EL (cell line): Measurements from ENCODE around the gene KRT4.

Experiments used
- DNase-seq: peaks from one replicate; pipeline ENCODE4 v3.0.0-alpha.2; 2016

The KRT4 gene

DNA sequence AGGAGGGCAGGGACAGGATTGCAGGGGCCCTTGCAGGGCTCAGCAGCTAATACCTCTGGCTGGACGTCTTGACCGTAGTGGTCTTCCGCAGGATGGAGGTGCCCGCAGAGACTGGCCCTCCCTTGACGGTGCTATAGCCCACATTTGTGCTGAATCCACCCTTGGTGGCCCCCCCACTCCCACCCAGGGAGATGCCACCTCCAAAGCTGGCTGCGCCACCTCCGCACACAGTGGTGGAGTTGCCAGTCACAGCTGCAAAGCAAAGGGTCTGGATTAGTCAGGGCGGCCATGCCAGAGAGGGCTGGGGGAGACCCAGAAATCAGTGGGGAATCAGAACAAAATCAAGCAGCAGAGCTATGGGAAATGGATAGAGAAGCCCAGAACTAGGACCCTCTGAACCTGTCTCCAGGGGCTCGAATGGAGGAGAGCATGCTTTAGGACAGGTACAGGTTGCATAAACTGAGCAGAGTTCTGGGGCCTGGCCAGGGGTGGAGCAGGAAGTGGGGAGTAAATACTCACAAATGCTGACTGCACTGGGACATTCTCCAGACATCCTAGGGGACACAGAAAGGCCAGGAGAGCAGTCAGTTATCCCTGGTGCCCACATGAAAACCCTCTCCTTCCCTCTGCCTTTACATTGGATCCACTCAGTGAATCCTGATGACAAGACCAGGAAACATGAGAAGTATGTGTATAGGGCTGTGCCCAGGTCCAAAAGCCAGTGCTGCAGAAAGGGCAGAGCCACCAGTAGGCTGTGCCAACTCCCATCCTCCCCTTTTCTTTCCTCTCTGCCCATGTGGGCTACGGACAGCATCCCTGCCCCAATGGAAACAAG is 8.1 kb upstream of the KRT4 start:
- DNase-seq = peak; percentile 35

DNA sequence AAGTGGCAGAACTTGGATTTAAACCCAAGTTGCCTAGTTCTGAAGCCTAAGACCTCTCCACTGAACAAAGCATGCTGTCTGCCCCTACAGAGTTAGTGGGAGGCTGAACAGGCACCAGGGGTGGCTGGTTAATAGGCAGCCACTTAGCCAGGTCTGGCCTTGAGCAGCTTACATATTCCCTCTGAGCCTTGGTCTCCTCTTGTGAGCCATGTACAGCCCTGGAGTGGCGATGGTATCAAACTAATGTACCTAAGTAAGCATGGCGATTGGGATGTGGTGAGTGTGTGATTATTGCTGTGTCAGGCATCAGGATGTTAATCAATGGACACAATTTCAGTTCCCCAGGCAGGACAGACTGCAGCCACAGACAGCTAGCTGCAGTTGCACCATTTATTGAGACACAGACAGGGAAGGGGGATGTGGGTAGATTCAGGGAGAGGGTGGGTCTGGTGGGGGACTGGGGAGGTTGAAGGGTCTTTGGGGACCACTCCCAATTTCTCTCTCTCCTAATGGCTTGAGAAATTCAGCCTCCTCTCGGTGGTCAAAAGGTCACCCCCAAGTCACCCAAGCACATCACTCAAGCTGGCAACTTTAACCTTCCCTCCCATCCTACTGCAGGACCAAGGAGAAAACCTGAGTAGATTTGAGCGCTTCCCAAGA is 7.3 kb upstream of the KRT4 start:
- no peak for DNase-seq

DNA sequence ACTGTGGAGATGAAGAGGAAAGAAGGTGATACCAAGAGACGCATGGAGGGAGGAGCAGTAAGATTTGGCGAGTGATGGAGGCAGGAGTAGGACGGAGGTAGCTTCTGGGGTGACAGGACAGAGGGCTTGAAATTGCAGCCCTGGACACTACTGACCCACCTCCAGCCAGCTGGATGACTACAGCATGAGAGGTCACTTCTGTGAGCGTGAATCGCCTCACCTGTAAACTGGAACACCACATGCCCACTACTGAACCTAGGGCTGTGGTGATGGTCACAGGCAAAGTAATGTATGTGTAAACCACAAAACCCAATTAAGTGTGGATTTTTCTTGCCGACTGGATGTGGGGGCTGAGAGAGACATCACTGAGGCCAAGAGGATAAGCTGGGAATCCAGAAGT is 6.6 kb upstream of the KRT4 start:
- no peak for DNase-seq

DNA sequence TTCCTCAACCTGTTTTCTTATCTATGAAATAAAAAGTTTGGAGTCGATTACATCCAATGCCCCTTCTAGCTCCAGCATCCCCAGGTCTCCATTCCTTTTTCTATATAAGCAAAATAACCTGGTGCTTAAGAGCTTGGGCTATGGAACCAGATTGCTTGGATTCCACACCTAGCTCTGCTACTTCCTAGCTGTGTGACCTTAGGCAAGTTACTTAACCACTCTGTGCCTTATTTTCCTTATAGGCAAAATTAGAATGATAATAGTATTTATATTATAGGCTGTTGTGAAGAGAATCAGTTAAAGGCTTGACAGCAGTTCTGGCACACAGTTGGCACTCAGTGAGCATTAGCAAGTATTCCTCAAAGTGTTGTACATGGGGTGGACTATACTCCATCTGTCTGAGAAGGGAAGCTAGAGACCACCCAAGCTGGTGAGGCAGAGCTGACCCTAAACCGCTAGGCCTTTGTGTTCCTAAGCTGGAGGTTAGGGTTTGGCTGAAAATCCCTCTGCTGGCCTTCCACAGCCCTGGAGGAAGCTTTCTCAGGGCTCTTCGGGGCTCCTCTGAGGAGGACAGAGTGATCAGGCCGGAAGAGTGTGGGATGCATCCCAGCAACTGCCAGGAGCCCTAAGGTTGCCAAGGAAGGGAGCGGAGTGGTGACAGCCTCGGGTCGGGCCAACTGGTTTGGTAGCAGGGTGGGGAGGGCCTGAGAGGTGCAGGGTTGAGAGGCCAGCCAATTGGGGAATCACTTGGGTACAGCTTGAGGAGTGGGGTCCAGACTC is 6.0 kb upstream of the KRT4 start:
- no peak for DNase-seq

DNA sequence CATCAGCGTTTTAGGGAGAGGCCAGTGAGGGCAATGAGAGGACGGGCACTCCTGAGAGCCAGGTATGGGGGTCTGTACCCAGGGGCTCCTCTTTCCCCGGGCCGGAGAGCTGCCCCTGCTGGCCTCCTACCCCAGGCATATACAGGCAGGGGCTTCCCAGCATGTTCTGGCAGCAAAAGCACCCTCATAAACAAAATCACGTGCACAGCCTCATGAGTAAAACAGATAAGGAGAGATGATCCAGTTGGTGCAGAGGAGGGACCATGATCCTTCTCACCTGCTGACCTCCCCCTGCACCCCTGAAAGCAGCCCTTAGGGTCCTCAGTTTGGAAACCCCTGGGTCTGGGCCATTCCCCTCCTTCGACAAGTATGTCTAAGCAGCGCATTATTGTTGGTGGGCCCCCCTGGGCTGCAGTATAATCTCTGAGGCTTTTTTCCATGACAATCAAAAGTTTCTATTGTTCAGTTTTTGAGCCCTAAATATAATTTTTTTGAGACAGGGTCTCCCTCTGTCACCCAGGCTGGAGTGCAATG is 5.0 kb upstream of the KRT4 start:
- no peak for DNase-seq

DNA sequence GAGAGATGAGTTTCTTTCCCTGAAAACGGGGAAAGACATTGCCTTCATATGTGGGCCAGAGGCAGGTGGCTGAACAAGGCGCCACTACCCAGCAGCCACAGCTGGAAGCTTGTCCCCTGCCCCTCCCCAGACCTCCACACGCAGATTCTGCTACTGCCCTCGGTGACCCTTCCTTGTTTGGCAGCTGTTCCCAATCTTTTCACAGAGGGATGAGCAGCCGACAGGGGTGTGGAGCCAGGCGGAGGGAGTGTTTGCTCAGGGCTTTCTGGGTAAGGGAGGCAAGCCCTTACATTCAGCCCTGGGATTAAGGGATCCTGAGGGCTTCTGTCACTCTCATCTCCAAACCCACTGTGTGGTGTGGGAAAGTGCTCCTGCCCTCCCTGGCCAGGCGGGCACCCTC is 4.5 kb upstream of the KRT4 start:
- no peak for DNase-seq

DNA sequence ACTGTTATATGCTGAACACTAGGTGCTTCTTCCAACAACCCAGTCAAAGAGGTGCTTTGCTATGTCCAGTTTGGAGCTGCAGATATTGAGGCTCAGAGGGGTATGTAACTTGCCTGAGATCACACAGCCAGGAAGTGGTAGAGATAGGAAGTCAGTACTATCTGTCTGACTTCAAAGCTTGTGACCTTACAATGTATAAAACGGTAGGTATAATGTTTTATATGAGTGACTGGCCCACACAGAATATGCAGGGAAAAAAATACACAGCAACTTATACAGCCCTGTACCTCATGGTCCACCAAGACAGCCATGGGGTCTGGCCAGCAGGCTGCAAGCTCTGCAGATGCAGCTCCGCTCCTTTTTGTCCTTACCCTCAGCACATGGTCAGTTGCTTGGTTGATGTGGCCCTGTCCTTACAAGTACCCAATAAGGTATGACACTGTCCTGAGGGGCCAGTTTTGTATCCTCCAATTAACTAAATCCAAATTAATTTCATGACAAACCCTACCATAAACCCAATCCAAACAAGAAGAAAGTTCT is 3.9 kb upstream of the KRT4 start:
- DNase-seq = no peak

DNA sequence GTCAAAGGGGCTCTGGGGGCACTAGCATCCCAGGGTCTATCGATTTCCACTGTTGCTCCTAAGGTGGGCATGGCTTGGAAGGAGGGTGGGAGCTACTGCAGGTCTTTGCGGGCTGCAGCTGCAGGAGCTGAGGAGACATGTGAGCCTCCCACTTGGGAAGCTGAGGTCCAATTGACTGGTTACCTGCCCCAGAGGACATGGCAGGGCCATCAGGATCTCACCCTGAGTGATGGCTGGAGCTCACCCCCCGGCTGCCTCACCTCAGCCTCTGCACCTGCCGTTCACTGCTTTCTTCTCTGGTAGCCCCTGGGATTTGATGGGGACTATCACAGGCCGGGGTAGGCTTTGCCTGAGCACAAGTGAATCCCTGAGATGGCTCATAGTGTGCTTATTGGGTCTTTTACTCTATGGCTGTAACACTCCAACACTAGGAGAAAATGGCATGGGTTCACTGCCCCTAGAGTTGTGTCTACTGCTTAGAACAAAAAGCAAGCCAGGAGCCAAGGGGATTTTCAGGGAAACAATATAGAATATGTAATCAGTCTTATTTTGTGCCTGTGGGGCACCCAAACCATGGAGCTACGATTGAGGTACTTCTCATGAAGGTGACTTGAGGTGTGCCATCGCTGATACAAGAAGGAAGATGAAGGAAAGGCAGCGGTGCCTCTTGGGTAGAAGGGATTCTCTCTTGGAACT is 3.2 kb upstream of the KRT4 start:
- no peak for DNase-seq

DNA sequence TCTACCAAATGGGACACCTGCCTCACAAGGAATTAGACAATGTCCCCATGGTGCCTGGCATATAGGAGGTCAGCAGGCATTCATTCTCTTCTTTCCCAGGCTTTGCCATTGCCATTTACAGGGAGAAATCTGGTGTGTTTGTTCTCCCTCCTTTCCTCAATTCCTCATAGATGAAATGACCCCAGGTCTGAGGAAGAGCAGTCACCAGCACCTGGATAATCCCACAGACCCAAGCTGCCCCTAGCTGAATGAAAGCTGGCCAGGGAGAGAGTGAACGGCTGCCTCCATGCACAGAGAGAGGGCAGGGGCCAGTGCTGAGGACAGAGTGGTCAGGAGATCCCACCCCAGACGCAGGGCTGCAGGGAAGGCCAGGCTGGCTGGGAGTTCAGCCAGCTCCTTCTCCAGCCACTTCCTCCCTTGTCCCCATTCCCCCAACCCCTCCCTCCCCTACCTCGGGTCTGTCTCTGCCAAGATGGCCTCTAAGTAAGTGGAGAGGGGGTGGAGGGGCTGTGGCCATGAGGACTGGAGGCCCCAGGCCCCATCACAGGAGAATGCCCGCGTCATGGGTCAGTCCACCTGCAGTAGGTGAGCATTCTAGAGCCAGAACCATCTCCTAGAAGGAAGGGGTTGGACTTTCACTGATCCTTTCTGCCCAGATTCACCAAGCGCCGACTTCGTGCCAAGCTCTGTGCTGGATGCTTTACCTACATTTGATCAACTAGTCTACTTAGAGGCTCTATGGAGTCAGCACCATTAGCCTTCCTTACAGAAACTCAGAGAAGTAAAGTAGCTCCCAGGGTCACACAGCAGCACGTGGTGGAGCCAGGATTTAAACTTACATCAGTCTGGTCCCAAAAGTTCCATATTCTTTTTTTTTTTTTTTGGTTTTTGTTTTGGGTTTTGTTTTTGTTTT is 2.0 kb upstream of the KRT4 start:
- no peak for DNase-seq

DNA sequence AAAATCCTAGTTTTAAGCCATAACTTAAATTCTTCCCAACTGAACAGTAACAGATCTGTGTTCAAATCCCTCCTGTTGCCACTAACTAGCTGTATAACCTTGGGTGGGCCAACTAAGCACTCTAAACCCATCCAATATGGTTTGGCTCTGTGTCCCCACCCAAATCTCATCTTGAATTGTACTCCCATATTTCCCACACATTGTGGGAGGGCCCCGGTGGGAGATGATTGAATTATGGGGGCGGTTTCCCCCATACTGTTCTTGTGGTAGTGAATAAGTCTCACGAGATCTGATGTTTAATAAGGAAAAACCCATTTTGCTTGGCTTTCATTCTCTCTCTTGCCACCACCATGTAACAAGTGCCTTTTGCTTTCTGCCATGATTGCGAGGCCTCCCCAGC is 1.2 kb upstream of the KRT4 start:
- no peak for DNase-seq

DNA sequence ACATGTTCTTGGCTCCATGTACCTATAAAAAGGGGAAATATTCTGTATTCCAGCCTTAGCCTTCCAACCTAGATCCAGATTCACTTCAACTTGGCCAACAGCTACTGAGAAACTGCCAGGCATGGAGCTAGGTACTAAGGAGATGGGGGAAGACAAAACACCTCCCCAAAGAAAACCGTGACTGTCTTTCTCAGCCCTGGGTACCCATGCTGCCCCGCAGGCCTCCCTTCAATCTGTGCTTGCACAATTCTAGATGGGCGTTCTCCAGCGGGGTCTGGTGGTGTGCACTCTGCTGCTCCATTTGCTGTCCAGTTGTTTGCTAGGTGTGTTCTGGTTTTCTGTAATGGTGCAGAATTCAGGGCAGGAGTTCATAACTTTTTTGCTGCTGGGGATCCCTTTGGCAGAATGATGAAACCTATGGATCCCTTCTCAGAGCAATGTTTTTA is 817 bp upstream of the KRT4 start:
- DNase-seq = no peak

DNA sequence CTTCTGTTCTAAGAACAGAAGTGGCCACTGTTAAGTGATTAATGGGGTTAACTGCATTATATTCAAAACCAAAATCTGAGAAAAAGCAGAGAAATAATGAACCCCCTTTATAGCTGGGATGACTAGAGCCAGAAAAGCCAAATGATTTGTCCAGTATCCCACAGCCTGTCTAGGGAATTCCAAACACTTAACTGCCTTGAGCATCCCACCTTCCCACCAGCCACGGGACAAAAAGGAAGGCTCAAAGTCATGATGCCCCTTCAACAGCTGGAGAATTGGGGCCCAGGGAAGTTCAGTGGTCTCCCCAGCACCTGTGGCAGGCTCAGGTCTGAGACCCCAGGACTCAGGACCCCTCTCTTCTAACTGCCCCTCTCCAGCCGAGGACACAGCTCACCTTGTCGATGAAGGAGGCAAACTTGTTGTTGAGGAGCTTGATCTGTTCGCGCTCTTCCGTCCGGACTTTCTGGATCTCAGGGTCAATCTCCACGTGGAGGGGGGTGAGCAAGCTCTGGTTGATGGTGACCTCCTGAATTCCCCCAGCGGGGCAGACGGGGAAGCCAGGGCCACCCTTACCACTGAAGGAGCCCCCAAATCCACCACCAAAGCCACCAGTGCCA is 605 bp downstream of the KRT4 start:
- DNase-seq = no peak

DNA sequence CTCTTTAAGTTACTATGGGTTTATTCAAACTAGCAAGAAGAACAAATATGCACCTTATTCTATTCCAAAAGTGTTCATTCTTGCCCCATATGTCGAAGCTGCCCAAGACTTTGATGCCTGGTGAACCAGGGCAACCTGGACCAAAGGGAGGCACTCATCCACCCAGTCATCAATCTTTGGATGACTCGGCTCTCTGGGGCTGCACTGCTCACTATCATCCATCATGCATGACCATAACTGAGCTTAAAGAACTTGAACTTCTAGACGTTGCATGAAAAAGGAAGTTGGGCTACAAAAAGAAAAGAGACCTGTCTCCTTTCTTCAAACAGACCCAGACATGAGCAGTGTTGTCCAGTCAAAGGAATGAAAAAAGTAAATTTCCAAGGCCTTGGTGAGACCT is 1.2 kb downstream of the KRT4 start:
- DNase-seq = no peak

DNA sequence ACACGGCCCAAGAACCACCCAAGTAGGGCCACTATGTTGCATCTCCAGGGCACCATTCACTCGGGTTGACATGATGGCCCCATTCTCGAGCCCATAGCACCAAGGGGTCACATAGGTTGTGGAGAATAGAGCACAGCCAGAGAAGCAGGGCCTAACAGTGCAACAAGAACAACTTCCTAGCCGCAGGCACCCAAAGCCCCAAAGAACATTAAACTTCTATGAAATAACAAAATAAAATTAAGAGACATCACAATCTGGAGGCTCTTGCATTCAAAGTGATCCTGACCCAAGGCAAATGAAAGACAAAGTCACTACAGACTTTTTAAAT is 1.9 kb downstream of the KRT4 start:
- no peak for DNase-seq

DNA sequence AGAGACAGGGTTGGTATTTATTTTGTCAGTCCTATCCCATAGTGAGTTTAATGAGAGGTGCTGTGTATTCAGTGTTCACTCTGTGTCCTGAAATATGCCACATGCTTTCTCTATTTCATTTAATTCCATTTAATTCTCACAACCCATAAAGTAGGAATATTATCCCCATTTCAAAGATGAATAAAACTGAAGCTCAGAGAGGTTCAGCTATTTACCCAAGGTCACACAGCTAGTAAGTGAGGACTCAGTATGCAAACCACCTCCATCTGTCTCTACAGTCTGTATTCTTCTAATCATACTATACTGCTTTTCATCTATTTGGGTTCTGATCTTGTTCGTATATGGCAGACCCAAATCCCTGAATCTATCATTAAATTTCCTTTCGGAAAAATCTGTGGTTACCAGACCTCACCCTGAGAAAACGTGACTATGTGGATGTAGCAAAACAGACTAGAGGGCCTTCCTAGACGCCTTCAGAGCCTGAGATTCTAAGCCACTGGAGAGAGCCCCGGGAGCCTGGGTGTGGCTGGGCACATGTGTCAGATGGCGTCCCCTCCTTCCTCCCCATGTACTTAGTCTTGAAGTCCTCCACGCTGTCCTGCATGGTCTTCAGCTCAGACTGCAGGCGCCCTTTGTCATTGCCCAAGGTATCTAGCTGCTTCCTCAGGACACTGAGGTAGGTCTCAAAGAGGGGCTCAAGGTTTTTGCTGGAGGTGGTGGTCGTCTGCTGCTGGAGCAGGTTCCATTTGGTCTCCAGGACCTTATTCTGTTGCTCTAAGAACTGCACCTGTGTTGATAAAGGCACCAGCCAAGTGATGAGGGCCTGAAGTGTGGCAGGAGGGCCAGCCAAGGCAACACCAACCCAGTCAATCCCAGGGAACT is 2.5 kb downstream of the KRT4 start:
- DNase-seq = no peak

DNA sequence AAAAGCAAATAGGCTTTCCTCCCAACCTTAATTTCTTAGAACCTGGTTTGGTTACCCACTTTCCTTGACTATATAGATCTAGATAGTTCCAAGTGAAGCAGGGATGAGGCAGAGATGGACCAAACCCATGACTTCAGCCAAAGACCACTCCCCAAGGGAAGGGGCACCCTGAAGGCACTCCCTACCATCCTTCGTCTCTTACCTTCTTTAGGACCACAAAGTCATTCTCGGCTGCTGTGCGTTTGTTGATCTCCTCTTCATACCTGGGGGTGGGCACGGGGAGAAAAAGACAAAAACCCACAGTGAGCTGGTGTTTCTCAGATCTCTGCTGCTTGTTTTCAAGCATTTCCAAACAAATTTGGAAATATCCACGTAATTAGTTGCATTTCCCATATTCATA is 3.4 kb downstream of the KRT4 start:
- no peak for DNase-seq

DNA sequence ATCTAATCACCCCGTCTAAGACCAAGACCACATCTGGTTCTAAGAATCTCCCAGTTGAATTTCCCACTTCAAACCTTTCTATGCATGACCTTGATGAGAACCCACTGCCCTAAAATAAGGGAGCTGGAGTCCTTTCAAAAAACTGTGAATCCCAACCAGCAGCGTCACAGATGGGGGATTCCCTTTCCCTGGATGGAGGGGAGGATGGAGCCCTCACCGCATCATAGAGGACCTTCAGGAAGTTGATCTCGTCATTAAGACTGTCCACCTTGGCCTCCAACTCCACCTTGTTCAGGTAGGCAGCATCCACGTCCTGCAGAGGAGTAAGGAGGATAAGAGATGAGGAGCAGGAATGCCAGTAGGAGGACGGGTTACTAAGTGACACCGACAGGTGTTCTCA is 4.8 kb downstream of the KRT4 start:
- DNase-seq = no peak

DNA sequence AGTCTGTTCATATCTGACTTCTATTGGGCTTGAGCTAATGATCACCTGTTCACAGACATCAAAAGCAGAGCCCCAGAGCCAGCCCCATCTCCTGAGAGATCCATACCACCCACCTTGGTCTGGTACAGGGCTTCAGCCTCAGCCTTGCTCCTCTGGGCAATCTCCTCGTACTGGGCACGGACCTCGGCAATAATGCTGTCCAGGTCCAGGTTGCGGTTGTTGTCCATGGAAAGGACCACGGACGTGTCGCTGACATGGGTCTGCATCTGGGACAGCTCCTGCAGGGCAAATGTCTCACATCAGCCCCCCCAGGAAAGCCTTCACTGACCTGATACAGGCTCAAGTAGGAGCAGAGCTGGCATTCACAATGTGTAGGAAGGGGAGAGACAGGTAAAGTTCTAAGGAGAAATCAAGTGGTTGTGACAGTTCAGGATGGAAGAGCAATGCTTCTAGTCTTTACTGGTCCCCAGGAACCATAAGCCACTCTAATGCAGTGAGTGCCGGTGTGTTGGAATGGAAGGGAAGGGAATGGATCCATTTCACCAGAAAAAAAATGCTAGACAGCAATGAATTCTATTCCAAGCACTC is 5.2 kb downstream of the KRT4 start:
- no peak for DNase-seq

DNA sequence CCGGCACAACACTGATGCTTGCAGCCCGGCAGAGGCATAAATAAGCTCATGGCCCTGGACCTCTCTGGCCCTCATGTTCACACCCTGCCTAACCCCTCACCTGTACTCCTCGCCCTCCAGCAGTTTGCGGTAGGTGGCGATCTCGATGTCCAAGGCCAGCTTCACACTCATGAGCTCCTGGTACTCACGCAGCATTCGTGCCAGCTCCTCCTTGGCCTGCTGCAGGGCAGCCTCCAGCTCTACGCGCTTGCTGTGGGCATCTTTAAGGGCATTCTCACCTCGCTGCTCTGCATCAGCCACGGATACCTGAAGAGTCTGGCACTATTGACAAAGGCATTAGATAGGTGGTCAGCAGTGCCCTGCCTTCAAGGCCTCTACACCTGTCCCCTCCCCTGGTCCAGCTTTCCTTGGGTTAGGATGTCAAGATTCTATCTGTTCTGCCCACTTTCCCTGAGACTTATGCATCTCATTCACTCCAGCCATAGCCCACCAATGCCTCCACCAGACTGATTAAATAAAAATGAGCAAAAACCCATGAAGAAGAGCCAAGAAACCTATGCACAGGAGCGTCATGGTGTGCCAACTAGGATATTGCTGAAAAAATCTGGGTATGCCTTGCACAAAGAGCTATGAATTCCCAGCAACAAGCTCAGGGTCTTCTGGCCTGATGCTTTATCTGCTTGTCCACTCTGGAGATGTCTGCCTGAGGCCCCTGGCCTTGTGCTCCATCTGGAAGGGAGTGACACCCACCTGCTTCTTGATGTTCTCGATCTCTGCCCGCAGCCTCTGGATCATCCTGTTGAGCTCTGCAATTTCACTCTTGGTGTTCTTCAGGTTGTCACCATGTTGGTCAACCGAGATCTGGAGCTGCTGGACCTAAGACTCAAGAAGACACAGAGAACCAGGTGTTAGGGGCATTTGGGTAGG is 6.1 kb downstream of the KRT4 start:
- DNase-seq = no peak
